Mesodermal cell (in vitro differentiated cells): ENCODE data around the gene LGALS9B.
"Not testable (repeated sequence)": the region's sequence is repeated elsewhere in the genome, so short reads cannot be mapped to it uniquely, and the experiment has no call there.

Experiments used
- H3K27ac ChIP-seq: 2 replicates; pipeline ENCODE4 v1.7.0; 2013; ENCODE audit warnings: mild to moderate bottlenecking, low read depth, low read length, moderate library complexity; ENCODE audit not compliant: severe bottlenecking
- H3K36me3 ChIP-seq: 2 replicates; pipeline ENCODE4 v1.7.1; 2013; ENCODE audit warnings: mild to moderate bottlenecking, low read length, moderate library complexity; ENCODE audit not compliant: control insufficient read depth, insufficient read depth
- H3K4me1 ChIP-seq: one replicate; pipeline ENCODE4 v1.7.1; 2013; ENCODE audit warnings: mild to moderate bottlenecking, low read length; ENCODE audit not compliant: insufficient read depth, control insufficient read depth, poor library complexity, severe bottlenecking
- H3K4me3 ChIP-seq: 2 replicates; pipeline ENCODE4 v1.7.0; 2013; ENCODE audit warnings: low read length, control low read depth, mild to moderate bottlenecking; ENCODE audit not compliant: insufficient read depth, poor library complexity, severe bottlenecking; ENCODE audit errors: extremely low read depth
- H3K9me3 ChIP-seq: 2 replicates; pipeline ENCODE4 v1.7.1; 2013; ENCODE audit warnings: mild to moderate bottlenecking, low read length, moderate library complexity; ENCODE audit not compliant: control insufficient read depth
- WGBS, 2 experiments: methylation state at CpG; one replicate each; pipeline ENCODE4 v1.1.5; 2013; ENCODE audit warnings: missing lambda C conversion rate in 2 of 2; ENCODE audit not compliant: insufficient coverage in 2 of 2; 5-methylcytosine and 5-hydroxymethylcytosine counted together

The LGALS9B gene

GRCh38 chr17:20494735-20495134, 27.4 kb upstream of the LGALS9B start:
- not testable (repeated sequence) for H3K27ac ChIP-seq, H3K36me3 ChIP-seq, H3K9me3 ChIP-seq, H3K4me3 ChIP-seq, H3K4me1 ChIP-seq
- 83 to 100% methylated on average over 1 to 2 of the region's 9 CpGs for WGBS, 2 experiments

GRCh38 chr17:20494147-20494546, 26.8 kb upstream of the LGALS9B start:
- H3K4me3 ChIP-seq, H3K4me1 ChIP-seq, H3K36me3 ChIP-seq, H3K27ac ChIP-seq, H3K9me3 ChIP-seq: not testable (repeated sequence)
- no CpG with 5 or more reads among the region's 9 CpGs for WGBS, 2 experiments

- H3K9me3 ChIP-seq, H3K4me1 ChIP-seq, H3K36me3 ChIP-seq, H3K27ac ChIP-seq, H3K4me3 ChIP-seq: not testable (repeated sequence)
- 90% methylated on average over 1 of the region's 8 CpGs; no CpG with 5 or more reads in 1 of the 2 experiments for WGBS, 2 experiments
These were observed 25.6 kb upstream of the LGALS9B start for GRCh38 chr17:20492971-20493370.

- H3K9me3 ChIP-seq, H3K27ac ChIP-seq, H3K4me3 ChIP-seq, H3K36me3 ChIP-seq, H3K4me1 ChIP-seq: not testable (repeated sequence)
- WGBS, 2 experiments: no CpG with 5 or more reads among the region's 6 CpGs
These were observed 24.8 kb upstream of the LGALS9B start for GRCh38 chr17:20492099-20492498.

- H3K4me1 ChIP-seq, H3K9me3 ChIP-seq, H3K36me3 ChIP-seq, H3K4me3 ChIP-seq, H3K27ac ChIP-seq: not testable (repeated sequence)
- 6 to 10% methylated on average over 2 to 3 of the region's 6 CpGs for WGBS, 2 experiments
These were observed 17.6 kb upstream of the LGALS9B start for GRCh38 chr17:20484930-20485329.

- H3K9me3 ChIP-seq, H3K36me3 ChIP-seq, H3K4me3 ChIP-seq, H3K27ac ChIP-seq, H3K4me1 ChIP-seq: not testable (repeated sequence)
- WGBS, 2 experiments: 98 to 100% methylated on average over 4 of the region's 8 CpGs
These were observed 12.7 kb upstream of the LGALS9B start for GRCh38 chr17:20479889-20480591.

- H3K4me3 ChIP-seq, H3K36me3 ChIP-seq, H3K4me1 ChIP-seq, H3K9me3 ChIP-seq, H3K27ac ChIP-seq: not testable (repeated sequence)
- WGBS, 2 experiments: 80 to 100% methylated on average over 1 of the region's 4 CpGs
These were observed 10.2 kb upstream of the LGALS9B start for GRCh38 chr17:20477398-20478071.

GRCh38 chr17:20475137-20475831, 7.9 kb upstream of the LGALS9B start:
- not testable (repeated sequence) for H3K27ac ChIP-seq, H3K4me1 ChIP-seq, H3K36me3 ChIP-seq, H3K4me3 ChIP-seq, H3K9me3 ChIP-seq
- WGBS, 2 experiments: 87 to 92% methylated on average over 4 to 5 of the region's 8 CpGs

GRCh38 chr17:20474081-20474480, 6.7 kb upstream of the LGALS9B start:
- not testable (repeated sequence) for H3K27ac ChIP-seq, H3K36me3 ChIP-seq, H3K4me1 ChIP-seq, H3K9me3 ChIP-seq, H3K4me3 ChIP-seq

GRCh38 chr17:20469946-20470345, 2.6 kb upstream of the LGALS9B start:
- WGBS, 2 experiments: no CpG with 5 or more reads among the region's 4 CpGs
- H3K9me3 ChIP-seq, H3K4me3 ChIP-seq, H3K36me3 ChIP-seq, H3K4me1 ChIP-seq, H3K27ac ChIP-seq: not testable (repeated sequence)

- not testable (repeated sequence) for H3K27ac ChIP-seq, H3K4me3 ChIP-seq, H3K9me3 ChIP-seq, H3K36me3 ChIP-seq, H3K4me1 ChIP-seq
- WGBS, 2 experiments: no CpG with 5 or more reads among the region's 4 CpGs
These were observed 1.8 kb upstream of the LGALS9B start for GRCh38 chr17:20469107-20469506.
